GM12891 (cell line): ENCODE measurements around the gene TPST1.

ENCODE experiments used
- DNase-seq: peaks from one replicate; pipeline ENCODE4 v3.0.0; 2011; ENCODE audit warnings: low spot score; ENCODE audit not compliant: insufficient read length
- FAIRE-seq: peaks from 2 replicates; lab custom pipeline; 2011; peaks lifted over from hg19 to GRCh38; lab: Jason Lieb, UNC
- PAX5 ChIP-seq: IDR thresholded peaks from 2 replicates; pipeline ENCODE4 v1.6.1; 2011; ENCODE audit warnings: low read length, moderate library complexity, mild to moderate bottlenecking; ENCODE audit not compliant: insufficient read depth, severe bottlenecking
- POLR2A ChIP-seq: IDR thresholded peaks from 2 replicates; pipeline ENCODE4 v1.6.1; 2011; ENCODE audit warnings: low read depth, low read length, control low read depth
- POLR2AphosphoS5 ChIP-seq: IDR thresholded peaks from 2 replicates; pipeline ENCODE4 v1.6.1; 2011; ENCODE audit warnings: low read depth, low read length, control low read depth
- POU2F2 ChIP-seq: IDR thresholded peaks from 2 replicates; pipeline ENCODE4 v1.6.1; 2011; ENCODE audit warnings: low read depth, mild to moderate bottlenecking, control low read depth, low read length, moderate library complexity
- SPI1 ChIP-seq: IDR thresholded peaks from 2 replicates; pipeline ENCODE4 v1.6.1; 2011; ENCODE audit warnings: low read depth, low read length, control low read depth
- TAF1 ChIP-seq: IDR thresholded peaks from 2 replicates; pipeline ENCODE4 v1.6.1; 2011; ENCODE audit warnings: low read depth, low read length, control low read depth

The TPST1 gene

DNA sequence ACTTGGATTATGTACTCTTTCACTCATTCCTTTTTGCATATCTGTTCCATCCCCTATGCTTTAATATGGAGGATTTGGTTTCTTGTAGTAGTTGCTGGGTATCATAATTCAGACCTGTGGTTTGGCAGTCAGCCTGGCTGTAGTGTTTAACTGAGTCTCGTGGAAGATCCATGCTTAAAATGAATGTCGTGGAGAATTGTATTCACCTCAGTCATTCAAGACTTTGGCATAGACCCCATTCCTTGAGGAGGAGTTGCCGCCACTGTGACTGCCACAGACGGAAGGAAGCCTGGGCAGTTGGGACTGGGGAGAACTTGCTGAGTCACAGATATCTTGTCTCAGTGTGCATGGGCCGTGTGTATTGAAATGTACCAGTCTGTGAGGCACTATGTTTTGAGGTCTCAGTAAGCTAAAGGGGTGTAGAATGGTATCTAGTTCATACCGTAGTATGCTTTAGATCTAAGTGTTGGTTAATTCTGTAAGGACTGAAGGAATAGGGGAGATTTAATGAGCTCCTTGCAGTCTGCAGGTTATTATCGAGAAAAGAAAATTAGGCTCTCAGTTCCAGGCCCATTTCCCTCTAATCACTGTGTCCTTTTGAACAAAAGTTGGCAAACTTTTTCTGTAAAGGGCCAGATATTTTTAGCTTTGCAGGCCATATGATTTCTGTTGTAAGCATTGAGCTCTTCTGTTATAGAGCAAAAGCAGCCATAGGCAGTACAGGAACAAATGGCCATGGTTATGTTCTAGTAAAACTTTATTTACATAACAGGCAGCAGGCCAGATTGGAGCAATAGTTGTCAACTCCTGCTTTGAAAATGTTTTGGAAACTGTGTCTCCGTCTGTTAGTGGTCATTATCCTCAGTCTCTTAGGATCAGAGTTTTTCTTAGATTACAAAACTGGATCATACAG lies 76.8 kb downstream of the TPST1 start:
- peak; percentile 38 for FAIRE-seq
- no peak for DNase-seq
- TF ChIP-seq POU2F2, result no peak
- TF ChIP-seq POLR2AphosphoS5, result no peak
- no peak for TF ChIP-seq TAF1
- TF ChIP-seq SPI1, result no peak
- TF ChIP-seq PAX5, result no peak
- TF ChIP-seq POLR2A, result no peak

DNA sequence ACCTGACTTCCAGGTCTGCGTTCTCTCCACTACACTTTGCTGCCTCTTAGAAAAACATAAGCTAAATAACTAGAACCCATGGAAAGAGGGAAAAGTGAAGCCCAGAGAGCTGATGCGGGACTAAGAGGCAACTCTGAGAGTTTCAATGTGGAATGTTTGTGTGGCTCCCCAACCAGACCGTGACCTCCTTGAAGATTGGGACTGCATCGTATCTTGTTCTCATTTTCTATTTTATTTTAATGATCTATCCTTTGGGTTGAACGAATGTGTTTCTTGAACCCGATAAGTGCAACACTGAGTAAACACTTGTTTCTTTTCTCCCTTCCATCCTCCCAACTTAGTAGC lies 77.4 kb downstream of the TPST1 start:
- FAIRE-seq, result no peak
- TF ChIP-seq TAF1 (no peak), POLR2A (no peak), PAX5 (no peak), POLR2AphosphoS5 (no peak), SPI1 (no peak), POU2F2 (no peak)
- no peak for DNase-seq

DNA sequence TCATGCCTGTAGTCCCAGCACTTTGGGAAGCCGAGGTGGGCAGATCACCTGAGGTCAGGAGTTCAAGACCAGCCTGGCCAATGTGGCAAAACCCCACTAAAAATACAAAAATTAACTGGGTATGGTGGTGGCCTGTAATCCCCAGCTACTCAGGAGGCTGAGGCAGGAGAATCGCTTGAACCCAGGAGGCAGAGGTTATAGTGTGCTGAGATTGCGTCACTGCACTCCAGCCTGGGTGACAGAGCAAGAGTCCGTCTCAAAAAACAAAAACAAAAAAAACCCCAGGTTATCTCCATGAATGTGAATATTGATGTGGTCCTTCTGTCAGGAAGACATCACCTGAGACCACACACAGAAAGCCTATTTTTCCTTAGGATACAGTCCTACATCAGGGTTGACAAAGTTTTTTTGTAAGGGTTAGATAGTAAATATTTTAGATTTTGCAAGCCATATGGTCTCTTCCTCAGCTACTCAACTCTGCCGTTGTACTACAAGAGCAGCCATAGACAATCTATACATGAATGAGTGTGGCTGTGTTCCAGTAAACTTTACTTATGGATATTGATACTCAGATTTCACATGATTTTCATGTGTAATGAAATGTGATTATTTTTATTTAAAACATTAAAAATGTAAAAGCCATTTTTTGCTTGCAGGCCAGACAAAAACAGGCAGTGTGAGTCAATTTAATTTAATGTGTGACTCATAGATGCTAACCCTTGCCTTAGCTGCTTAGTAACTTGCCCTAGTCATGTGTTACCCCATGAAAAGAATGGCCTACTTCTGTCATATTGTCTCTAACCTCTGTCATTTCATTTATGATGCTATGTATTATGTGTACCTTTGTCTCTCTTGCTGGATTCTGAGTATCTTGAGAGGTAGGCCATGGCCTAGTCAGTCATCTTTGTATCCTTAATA lies 78.1 kb downstream of the TPST1 start:
- DNase-seq (no peak), FAIRE-seq (no peak)
- TF ChIP-seq POLR2AphosphoS5, result no peak
- TF ChIP-seq POU2F2, result no peak
- TF ChIP-seq TAF1, result no peak
- no peak for TF ChIP-seq PAX5
- TF ChIP-seq POLR2A, result no peak
- no peak for TF ChIP-seq SPI1

DNA sequence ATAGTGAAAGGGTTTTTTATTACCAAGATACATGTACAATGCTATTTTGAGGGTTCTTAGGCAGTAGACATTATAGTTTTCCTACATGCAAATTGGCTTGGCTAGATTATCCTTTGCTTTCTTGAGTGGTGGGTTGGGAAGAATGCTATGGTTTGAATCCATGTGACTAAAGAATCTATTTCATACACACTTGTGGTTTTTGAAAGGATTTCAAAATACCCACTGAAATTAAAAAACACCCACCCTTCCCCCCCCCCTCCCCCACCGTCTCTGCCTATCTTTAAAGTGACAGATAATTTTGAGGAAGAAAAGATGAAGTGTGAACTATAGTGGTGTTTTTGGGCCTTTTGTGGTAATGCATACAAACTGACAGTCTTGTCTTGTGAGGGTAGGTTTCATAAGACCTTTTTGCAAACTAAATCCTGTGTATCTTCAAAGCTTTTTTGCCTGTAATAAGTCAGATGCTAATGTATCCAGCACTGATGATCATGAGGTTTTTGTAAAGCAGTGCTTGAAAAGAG lies 90.9 kb downstream of the TPST1 start:
- TF ChIP-seq SPI1 (no peak), POLR2AphosphoS5 (no peak)
- DNase-seq (no peak), FAIRE-seq (no peak)

DNA sequence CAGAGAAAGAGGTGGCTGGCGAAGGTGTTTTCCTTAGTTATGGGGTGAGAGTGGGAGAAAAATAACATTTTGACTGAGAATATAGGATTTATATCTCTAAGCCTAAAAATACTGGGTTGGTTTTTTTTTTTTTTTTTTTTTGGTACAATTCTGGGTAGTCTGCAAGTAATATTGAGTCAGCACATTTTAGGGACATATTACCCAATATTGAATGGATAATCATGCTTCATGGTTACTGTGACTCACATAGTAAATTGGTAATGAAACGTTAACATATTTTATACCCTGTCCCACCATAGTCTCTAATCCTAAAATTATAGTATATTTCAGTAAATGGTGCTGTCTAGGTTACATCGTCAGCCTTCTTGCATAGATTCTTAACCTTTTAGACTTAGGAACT lies 91.4 kb downstream of the TPST1 start:
- TF ChIP-seq POU2F2 (no peak), TAF1 (no peak), SPI1 (no peak), POLR2A (no peak), POLR2AphosphoS5 (no peak), PAX5 (no peak)
- DNase-seq (no peak), FAIRE-seq (no peak)

DNA sequence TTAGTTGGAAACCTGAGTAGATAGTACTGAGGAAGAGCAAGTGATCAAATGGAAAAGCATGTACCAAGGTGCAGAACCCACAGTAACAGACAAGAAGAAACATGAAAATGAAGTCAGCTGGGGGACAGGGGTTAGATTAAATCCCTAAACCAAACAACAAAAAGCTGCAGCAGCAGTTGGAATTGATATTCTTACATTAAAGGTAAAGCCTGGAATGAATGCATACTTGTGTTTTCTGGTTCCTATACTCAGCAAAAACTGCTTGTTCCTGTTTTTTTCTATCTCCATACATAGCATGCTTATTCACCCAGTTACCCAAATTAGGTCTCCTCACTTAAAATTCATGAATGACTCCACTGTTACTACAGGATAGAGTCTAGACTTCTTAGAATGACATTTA lies 92.4 kb downstream of the TPST1 start:
- DNase-seq (no peak), FAIRE-seq (no peak)
- no peak for TF ChIP-seq SPI1

DNA sequence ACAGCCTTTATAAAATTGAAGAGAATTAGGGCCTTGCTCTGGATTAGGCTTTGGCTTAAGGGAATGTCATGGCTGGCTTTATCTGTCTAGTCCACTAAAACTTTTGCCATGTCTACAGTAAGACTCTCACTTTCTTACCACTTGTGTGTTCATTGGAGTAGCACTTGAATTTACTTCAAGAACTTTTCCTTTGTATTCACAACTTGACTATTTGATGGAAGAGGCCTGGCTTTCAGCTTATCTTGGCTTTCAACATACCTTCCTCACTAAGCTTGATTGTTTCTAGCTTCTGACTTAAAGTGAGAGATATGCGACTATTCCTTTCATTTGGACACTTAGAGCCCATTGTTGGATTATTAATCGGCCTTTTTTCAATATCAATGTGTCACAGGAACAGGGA lies 96.1 kb downstream of the TPST1 start:
- DNase-seq, result no peak
- no peak for FAIRE-seq
- TF ChIP-seq POU2F2, result no peak

DNA sequence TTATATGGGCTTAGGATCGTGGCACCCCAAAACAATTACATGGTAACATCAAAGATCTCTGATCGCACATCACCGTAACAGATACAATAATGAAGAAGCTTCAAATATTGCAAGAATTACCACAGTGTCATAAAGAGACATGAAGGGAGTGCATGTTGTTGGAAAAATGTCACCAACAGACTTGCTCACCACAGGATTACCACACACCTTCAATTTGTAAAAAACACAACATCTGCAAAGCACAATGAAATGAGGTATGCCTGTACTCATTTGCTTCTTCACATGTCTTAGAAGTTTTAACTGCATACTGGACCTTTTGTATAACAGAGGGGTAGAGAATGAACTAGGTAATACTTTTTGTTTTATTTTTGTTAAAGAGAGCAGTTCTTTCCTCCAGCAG lies 96.6 kb downstream of the TPST1 start:
- DNase-seq (no peak), FAIRE-seq (no peak)
- TF ChIP-seq POLR2A, result no peak
- TF ChIP-seq TAF1, result no peak
- no peak for TF ChIP-seq POLR2AphosphoS5
- TF ChIP-seq PAX5, result no peak
- TF ChIP-seq SPI1, result no peak

DNA sequence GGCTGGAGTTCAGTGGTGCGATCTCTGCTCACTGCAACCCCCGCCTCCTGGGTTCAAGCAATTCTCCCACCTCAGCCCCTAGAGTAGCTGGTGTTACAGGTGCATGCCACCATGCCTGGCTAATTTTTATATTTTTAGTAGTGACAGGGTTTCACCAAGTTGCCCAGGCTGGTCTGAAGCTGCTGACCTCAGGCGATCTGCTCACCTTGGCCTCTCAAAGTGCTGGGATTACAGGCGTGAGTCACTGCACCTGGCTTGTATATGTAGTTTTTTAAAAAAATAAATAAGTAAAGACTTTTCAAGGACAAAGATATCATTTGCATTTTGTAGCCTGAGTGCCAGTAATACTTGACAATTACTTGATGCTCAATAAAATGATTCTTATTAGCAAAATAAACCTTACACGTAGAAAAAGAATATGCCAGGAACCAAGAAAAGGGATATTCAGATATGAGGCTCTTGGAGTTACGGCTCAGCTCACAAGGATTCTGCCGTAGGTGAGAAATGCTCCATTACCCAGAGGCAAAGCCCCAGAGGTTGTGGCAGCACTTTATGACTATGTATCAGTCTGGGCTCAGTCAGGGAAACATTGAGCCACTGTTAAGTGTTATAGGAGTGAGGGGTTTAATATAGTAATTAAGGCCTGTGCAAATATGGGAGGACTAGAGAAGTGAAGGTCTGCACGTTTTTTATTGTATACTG lies 98.5 kb downstream of the TPST1 start:
- FAIRE-seq, result no peak
- no peak for DNase-seq
- TF ChIP-seq PAX5 (no peak), SPI1 (no peak)

DNA sequence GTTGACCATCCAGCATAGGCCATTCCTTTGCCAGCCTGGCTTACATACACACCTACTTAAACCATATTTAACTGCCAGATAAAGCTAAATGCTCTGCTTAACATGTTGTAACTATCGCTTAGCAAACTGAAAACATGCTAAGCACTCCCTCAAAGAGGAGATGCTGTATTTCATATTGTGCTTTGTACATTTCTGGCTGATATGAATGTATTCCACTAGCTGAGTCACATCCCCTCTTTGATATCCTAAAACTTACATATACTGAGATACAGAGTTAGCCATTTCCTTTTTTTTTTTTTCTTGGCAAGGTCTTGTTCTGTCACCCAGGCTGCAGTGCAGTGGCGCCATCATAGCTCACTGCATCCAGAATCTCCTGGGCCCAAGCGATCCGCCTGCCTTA lies 99.4 kb downstream of the TPST1 start:
- FAIRE-seq (no peak), DNase-seq (no peak)

More for the DNA sequence above, 99.4 kb downstream of the TPST1 start:
- TF ChIP-seq TAF1 (no peak), POLR2AphosphoS5 (no peak), POLR2A (no peak), SPI1 (no peak), POU2F2 (no peak), PAX5 (no peak)
